CD8-positive, alpha-beta memory T cell (primary cell): Measurements from ENCODE around the gene UMAD1. TPM values are rescaled to one million over a fixed set of nuclear protein-coding genes. Genes with fewer than 3 reads are reported as not detected.
"Not testable (repeated sequence)": the region's sequence is repeated elsewhere in the genome, so short reads cannot be mapped to it uniquely, and the experiment has no call there.

Source experiments
- CTCF ChIA-PET: fragments of 350-600 bp; sonication (Branson Sonifier 250); formaldehyde crosslinking; loops from one replicate; lab custom pipeline; 2021; ENCODE audit warnings: antibody characterized with exemption; lab: Charles Lee
- POLR2A ChIA-PET: fragments of 350-600 bp; sonication (Branson Sonifier 250); formaldehyde crosslinking; loops from one replicate; lab custom pipeline; 2021; ENCODE audit warnings: antibody characterized with exemption; lab: Charles Lee
- DNase-seq, 5 donors: peaks; one replicate each; pipeline versions ENCODE4 v3.0.0 to v3.0.0-alpha.2; 2020 to 2022; ENCODE audit warnings: mixed read lengths in 1 of 5
- H3K27ac ChIP-seq: one replicate; pipeline ENCODE4 v1.7.0; 2013; ENCODE audit warnings: low read depth, mild to moderate bottlenecking, low read length, moderate library complexity
- H3K27me3 ChIP-seq: 2 replicates; pipeline ENCODE4 v1.7.0; 2013; ENCODE audit warnings: low read length, mild to moderate bottlenecking; ENCODE audit not compliant: insufficient read depth, poor library complexity, severe bottlenecking
- H3K36me3 ChIP-seq: 2 replicates; pipeline ENCODE4 v1.7.0; 2013; ENCODE audit warnings: mild to moderate bottlenecking, low read length, moderate library complexity; ENCODE audit not compliant: insufficient read depth
- H3K4me1 ChIP-seq: 2 replicates; pipeline ENCODE4 v1.7.0; 2013; ENCODE audit warnings: mild to moderate bottlenecking, low read length, moderate library complexity; ENCODE audit not compliant: insufficient read depth
- H3K4me3 ChIP-seq: 2 replicates; pipeline ENCODE4 v1.7.0; 2013; ENCODE audit warnings: mild to moderate bottlenecking, low read length
- H3K9me3 ChIP-seq: 2 replicates; pipeline ENCODE4 v1.7.0; 2013; ENCODE audit warnings: mild to moderate bottlenecking, low read length
- H3K27ac Mint-ChIP-seq, 8 donors: one replicate each; pipeline ENCODE4 v1.8.0; 2020 to 2021; ENCODE audit warnings: mixed read lengths in 8 of 8, mild to moderate bottlenecking in 6 of 8, inconsistent platforms in 3 of 8, moderate library complexity in 3 of 8
- H3K27me3 Mint-ChIP-seq, 2 donors: one replicate each; pipeline ENCODE4 v1.8.0; 2020 to 2021; ENCODE audit warnings: mixed read lengths in 2 of 2, mild to moderate bottlenecking in 1 of 2, moderate library complexity in 1 of 2
- H3K36me3 Mint-ChIP-seq, 3 donors: one replicate each; pipeline ENCODE4 v1.8.0; 2020 to 2021; ENCODE audit warnings: mixed read lengths in 3 of 3, inconsistent platforms in 1 of 3, mild to moderate bottlenecking in 1 of 3
- H3K4me1 Mint-ChIP-seq, 3 donors: one replicate each; pipeline ENCODE4 v1.8.0; 2020 to 2021; ENCODE audit warnings: mixed read lengths in 3 of 3, inconsistent platforms in 1 of 3, mild to moderate bottlenecking in 1 of 3
- H3K4me3 Mint-ChIP-seq, 7 donors: one replicate each; pipeline ENCODE4 v1.8.0; 2020 to 2021; ENCODE audit warnings: mixed read lengths in 7 of 7, mild to moderate bottlenecking in 6 of 7, moderate library complexity in 4 of 7, inconsistent platforms in 2 of 7
- H3K9me3 Mint-ChIP-seq, 5 donors: one replicate each; pipeline ENCODE4 v1.8.0; 2020 to 2022; ENCODE audit warnings: mixed read lengths in 5 of 5, mild to moderate bottlenecking in 3 of 5, moderate library complexity in 2 of 5, inconsistent platforms in 1 of 5
- polyA plus RNA-seq: library from polyadenylated mRNA; unstranded; fragments of 300-500 nt; fragmentation: Illumina TruSeq; gene quantifications from one replicate; pipeline ENCODE4 v1.2.3, GENCODE V29; 2021
- total RNA-seq, 2 experiments: library from RNA; stranded (reverse); gene quantifications; one replicate each; pipeline ENCODE4 v1.2.3, GENCODE V29; 2021

UMAD1 gene
- total and polyA plus RNA-seq, 3 experiments from 2014 or later: 13.5 to 27.4 (median 14.8) TPM

GRCh38 chr7:7810380-7810779, 169.8 kb downstream of the UMAD1 start:
- H3K27me3 Mint-ChIP-seq: no peaks in the 10 kb centered on the region
- H3K4me3 ChIP-seq: no peak overlapping the region
- H3K36me3 ChIP-seq: no peaks in the 10 kb centered on the region
- DNase-seq: no peak
- ChIA-PET CTCF (no interaction called here), POLR2A (no interaction called here)
- H3K27ac Mint-ChIP-seq: no peak overlapping the region
- no peaks in the 10 kb centered on the region for H3K9me3 ChIP-seq
- H3K27ac ChIP-seq: no peak overlapping the region
- peaks cover 2 to 7% (median 3%) of the 10 kb centered on the region in 3 donors for H3K36me3 Mint-ChIP-seq
- peaks cover 9 to 13% (median 12%) of the 10 kb centered on the region in 3 donors for H3K4me1 Mint-ChIP-seq
- H3K9me3 Mint-ChIP-seq: no peaks in the 10 kb centered on the region
- no peaks in the 10 kb centered on the region for H3K27me3 ChIP-seq
- H3K4me1 ChIP-seq: peaks cover 8% of the 10 kb centered on the region
- H3K4me3 Mint-ChIP-seq: no peak overlapping the region

- Histone ChIP-seq H3K9me3 (no peaks in the 10 kb centered on the region), H3K27me3 (no peaks in the 10 kb centered on the region), H3K36me3 (no peaks in the 10 kb centered on the region), H3K4me1 (peaks cover 12% of the 10 kb centered on the region), H3K4me3 (no peak overlapping the region), H3K27ac (no peak overlapping the region)
- Mint-ChIP-seq H3K4me1 (peaks cover 14 to 17% (median 16%) of the 10 kb centered on the region in 3 donors), H3K9me3 (no peaks in the 10 kb centered on the region), H3K36me3 (peaks cover 2 to 7% (median 3%) of the 10 kb centered on the region in 3 donors), H3K4me3 (no peak overlapping the region), H3K27me3 (no peaks in the 10 kb centered on the region), H3K27ac (no peak overlapping the region)
- ChIA-PET CTCF (no interaction called here), POLR2A (no interaction called here)
- no peak for DNase-seq
Observed at GRCh38 chr7:7810826-7811225, 170.3 kb downstream of the UMAD1 start.

GRCh38 chr7:7812112-7812511, 171.6 kb downstream of the UMAD1 start:
- ChIA-PET POLR2A (no interaction called here), CTCF (interaction anchor here (1.0 kb wide), 1 partner anchor 25 kb away, joined by 3 read pairs; no protein-coding TSS in a partner anchor)
- no peak overlapping the region for H3K27ac Mint-ChIP-seq
- Histone ChIP-seq H3K9me3 (no peaks in the 10 kb centered on the region), H3K4me3 (no peak overlapping the region), H3K27ac (no peak overlapping the region), H3K4me1 (peaks cover 25% of the 10 kb centered on the region), H3K36me3 (no peaks in the 10 kb centered on the region), H3K27me3 (no peaks in the 10 kb centered on the region)
- H3K4me3 Mint-ChIP-seq: no peak overlapping the region
- no peaks in the 10 kb centered on the region for H3K9me3 Mint-ChIP-seq
- peaks cover 26 to 30% (median 29%) of the 10 kb centered on the region in 3 donors for H3K4me1 Mint-ChIP-seq
- H3K36me3 Mint-ChIP-seq: peaks cover 2 to 7% (median 3%) of the 10 kb centered on the region in 3 donors
- no peaks in the 10 kb centered on the region for H3K27me3 Mint-ChIP-seq
- DNase-seq: no peak

GRCh38 chr7:7815395-7815794, 174.8 kb downstream of the UMAD1 start:
- no peaks in the 10 kb centered on the region for H3K27me3 ChIP-seq
- no peaks in the 10 kb centered on the region for H3K9me3 ChIP-seq
- H3K4me3 ChIP-seq: peak overlapping the region; percentile 10
- Mint-ChIP-seq H3K36me3 (peaks cover 2 to 7% (median 5%) of the 10 kb centered on the region in 3 donors), H3K4me1 (peaks cover 44 to 47% (median 46%) of the 10 kb centered on the region in 3 donors), H3K27ac (peak overlapping the region in 7 of 8 donors; percentile 11 to 76 (median 39)), H3K9me3 (no peaks in the 10 kb centered on the region), H3K4me3 (peak overlapping the region; percentile 21 to 79 (median 74)), H3K27me3 (no peaks in the 10 kb centered on the region)
- H3K27ac ChIP-seq: no peak overlapping the region
- CTCF ChIA-PET: interaction anchor here (1.3 kb wide), 1 partner anchor 375 kb away, joined by 4 read pairs; no protein-coding TSS in a partner anchor
- no peak for DNase-seq
- POLR2A ChIA-PET: no interaction called here
- H3K36me3 ChIP-seq: no peaks in the 10 kb centered on the region
- peaks cover 26% of the 10 kb centered on the region for H3K4me1 ChIP-seq

- H3K4me1 ChIP-seq: peaks cover 26% of the 10 kb centered on the region
- peak overlapping the region; percentile 27 for H3K4me3 ChIP-seq
- ChIA-PET CTCF (no interaction called here), POLR2A (interaction anchor here (1.2 kb wide), 1 partner anchor 152 kb away, joined by 4 read pairs; the partner anchor contains the start of gene GLCCI1)
- no peaks in the 10 kb centered on the region for H3K9me3 Mint-ChIP-seq
- H3K27ac ChIP-seq: no peak overlapping the region
- no peaks in the 10 kb centered on the region for H3K27me3 ChIP-seq
- no peaks in the 10 kb centered on the region for H3K36me3 ChIP-seq
- H3K4me1 Mint-ChIP-seq: peaks cover 44 to 47% (median 46%) of the 10 kb centered on the region in 3 donors
- no peaks in the 10 kb centered on the region for H3K27me3 Mint-ChIP-seq
- H3K36me3 Mint-ChIP-seq: peaks cover 2 to 7% (median 5%) of the 10 kb centered on the region in 3 donors
- peak in 2 of 5 donors; percentile 7 to 39 for DNase-seq
- no peaks in the 10 kb centered on the region for H3K9me3 ChIP-seq
- peak overlapping the region; percentile 21 to 88 (median 76) for H3K4me3 Mint-ChIP-seq
- peak overlapping the region in 7 of 8 donors; percentile 38 to 87 (median 59) for H3K27ac Mint-ChIP-seq
Observed at GRCh38 chr7:7816084-7816483, 175.5 kb downstream of the UMAD1 start.

- H3K9me3 Mint-ChIP-seq: no peaks in the 10 kb centered on the region
- H3K27ac Mint-ChIP-seq: peak overlapping the region; percentile 22 to 87 (median 66)
- Histone ChIP-seq H3K4me3 (no peak overlapping the region), H3K27ac (no peak overlapping the region), H3K36me3 (no peaks in the 10 kb centered on the region), H3K27me3 (no peaks in the 10 kb centered on the region), H3K9me3 (no peaks in the 10 kb centered on the region), H3K4me1 (peaks cover 26% of the 10 kb centered on the region)
- CTCF ChIA-PET: no interaction called here
- peaks cover 2 to 4% (median 4%) of the 10 kb centered on the region in 3 donors for H3K36me3 Mint-ChIP-seq
- peaks cover 44 to 47% (median 46%) of the 10 kb centered on the region in 3 donors for H3K4me1 Mint-ChIP-seq
- DNase-seq: no peak
- POLR2A ChIA-PET: interaction anchor here (0.6 to 1.2 kb wide), 2 partner anchors 11 to 151 kb away, joined by 4 to 5 read pairs; partner anchors contain the start of gene GLCCI1
- H3K4me3 Mint-ChIP-seq: peak overlapping the region; percentile 21 to 88 (median 76)
- no peaks in the 10 kb centered on the region for H3K27me3 Mint-ChIP-seq
Observed at GRCh38 chr7:7816816-7817536, 176.4 kb downstream of the UMAD1 start.

- peak overlapping the region in 7 of 8 donors; percentile 20 to 83 (median 59) for H3K27ac Mint-ChIP-seq
- Histone ChIP-seq H3K27me3 (no peaks in the 10 kb centered on the region), H3K27ac (no peak overlapping the region), H3K4me1 (peaks cover 26% of the 10 kb centered on the region), H3K9me3 (no peaks in the 10 kb centered on the region), H3K36me3 (no peaks in the 10 kb centered on the region), H3K4me3 (no peak overlapping the region)
- H3K36me3 Mint-ChIP-seq: peaks cover 1 to 4% (median 3%) of the 10 kb centered on the region in 3 donors
- H3K4me1 Mint-ChIP-seq: peaks cover 44 to 47% (median 46%) of the 10 kb centered on the region in 3 donors
- peak overlapping the region in 6 of 7 donors; percentile 6 to 74 (median 40) for H3K4me3 Mint-ChIP-seq
- H3K9me3 Mint-ChIP-seq: no peaks in the 10 kb centered on the region
- POLR2A ChIA-PET: no interaction called here
- peak in 1 of 5 donors; percentile 24 for DNase-seq
- H3K27me3 Mint-ChIP-seq: no peaks in the 10 kb centered on the region
- CTCF ChIA-PET: no interaction called here
Observed at GRCh38 chr7:7817748-7818147, 177.2 kb downstream of the UMAD1 start.

- H3K9me3 Mint-ChIP-seq, CTCF ChIA-PET, DNase-seq, H3K36me3 Mint-ChIP-seq, H3K27me3 Mint-ChIP-seq, H3K36me3 ChIP-seq, H3K9me3 ChIP-seq, H3K4me3 ChIP-seq, POLR2A ChIA-PET, H3K27ac ChIP-seq, H3K27me3 ChIP-seq: not testable (repeated sequence)
- peak overlapping the region in 5 of 8 donors; percentile 5 to 75 (median 50) for H3K27ac Mint-ChIP-seq
- H3K4me1 ChIP-seq: peaks cover 26% of the 10 kb centered on the region
- H3K4me3 Mint-ChIP-seq: peak overlapping the region in 2 of 7 donors; percentile 1 to 8
- peaks cover 44 to 47% (median 46%) of the 10 kb centered on the region in 3 donors for H3K4me1 Mint-ChIP-seq
Observed at GRCh38 chr7:7818179-7818578, 177.6 kb downstream of the UMAD1 start.
